NCI-H1417 (cell line): ENCODE data around the gene PHYHIPL.
"Not testable (repeated sequence)": the region's sequence is repeated elsewhere in the genome, so short reads cannot be mapped to it uniquely, and the experiment has no call there.

Source experiments
- DNase-seq, 3 experiments: peaks; one replicate each; lab custom pipeline; 2025; lab: John Stamatoyannopoulos, UW

Gene PHYHIPL

GRCh38 chr10:59190332-59190731, 13.9 kb downstream of the PHYHIPL start:
- no peak for DNase-seq

DNA sequence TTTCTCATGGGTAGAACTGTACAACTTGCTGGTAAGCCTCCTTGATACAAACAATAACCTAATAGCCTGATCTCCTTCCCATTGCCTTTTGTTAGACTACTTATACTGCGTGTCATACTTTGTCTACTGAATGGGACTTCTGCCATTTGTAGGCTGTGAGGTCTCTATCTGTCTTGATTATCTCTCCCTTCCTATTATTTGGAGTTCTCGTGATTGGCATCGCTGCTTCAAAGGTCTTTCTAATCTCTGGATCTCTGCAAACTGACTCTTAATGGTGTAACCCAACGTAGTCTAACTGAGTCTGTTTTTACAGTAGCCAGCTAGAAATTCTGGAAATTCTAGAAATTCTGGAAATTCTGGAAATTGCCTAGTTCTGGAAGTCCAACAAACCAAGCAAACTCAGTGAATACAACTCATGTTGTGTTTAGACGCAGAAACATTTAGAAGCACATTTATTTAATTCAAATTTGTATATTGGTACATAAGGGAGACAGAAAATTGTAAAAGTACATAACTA, 29.8 kb downstream of the PHYHIPL start:
- no peak for DNase-seq

DNA sequence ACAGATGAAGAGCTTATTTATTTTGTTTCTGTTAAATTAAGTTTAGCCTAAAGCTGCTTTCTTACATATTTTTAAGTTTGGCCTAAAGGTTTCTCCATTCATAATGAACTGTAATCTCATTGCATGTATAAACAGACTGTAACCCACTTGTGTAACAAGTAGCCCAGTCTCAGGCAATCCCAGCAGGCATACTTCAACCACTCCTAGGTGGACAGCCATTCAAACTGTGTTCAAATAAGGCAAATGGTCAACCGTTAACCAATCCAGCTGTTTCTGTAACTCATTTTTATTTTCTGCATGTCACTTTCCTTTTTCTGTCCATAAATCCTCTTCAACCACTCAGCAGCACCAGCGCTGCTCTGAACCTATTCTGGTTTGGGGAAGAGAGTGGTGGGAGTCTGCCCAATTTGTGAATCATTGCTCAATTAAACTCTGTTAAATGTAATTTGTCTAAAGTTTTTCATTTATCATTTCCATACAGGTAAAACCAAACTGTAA, 35.9 kb downstream of the PHYHIPL start:
- DNase-seq = no peak

- no peak for DNase-seq
Observed at GRCh38 chr10:59214160-59214559, 37.7 kb downstream of the PHYHIPL start.

GRCh38 chr10:59216178-59216869, 39.9 kb downstream of the PHYHIPL start:
- no peak for DNase-seq

GRCh38 chr10:59222788-59223187, 46.3 kb downstream of the PHYHIPL start:
- DNase-seq = no peak

GRCh38 chr10:59223597-59223996, 47.2 kb downstream of the PHYHIPL start:
- not testable (repeated sequence) for DNase-seq

DNA sequence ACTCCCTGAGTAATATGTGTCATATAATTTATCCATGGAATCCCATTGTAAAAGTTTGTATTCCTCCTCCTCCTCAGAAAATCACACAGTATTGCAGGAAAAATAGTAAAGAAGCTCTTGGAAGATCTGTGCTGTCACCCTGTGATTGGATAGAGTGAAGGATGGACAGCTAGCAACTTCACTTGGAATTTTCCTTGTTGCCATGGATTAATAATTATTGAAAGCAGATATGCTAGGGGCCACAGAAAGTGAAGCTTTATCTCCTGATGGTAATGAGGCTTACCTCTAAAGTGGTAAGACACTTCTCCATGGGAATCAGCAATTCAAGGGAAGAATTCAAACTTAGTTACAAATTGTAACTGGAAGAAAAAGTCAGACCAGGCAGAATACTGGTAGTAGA, 48.8 kb downstream of the PHYHIPL start:
- DNase-seq = no peak

GRCh38 chr10:59227136-59227673, 50.8 kb downstream of the PHYHIPL start:
- DNase-seq = peak in 2 of 3 experiments; percentile 2 to 6

GRCh38 chr10:59229441-59229840, 53.0 kb downstream of the PHYHIPL start:
- DNase-seq = no peak

- no peak for DNase-seq
Observed at GRCh38 chr10:59234194-59234593, 57.8 kb downstream of the PHYHIPL start.

- peak in 2 of 3 experiments; percentile 1 to 27 for DNase-seq
Observed at GRCh38 chr10:59234816-59235429, 58.5 kb downstream of the PHYHIPL start.

- no peak for DNase-seq
Observed at GRCh38 chr10:59236064-59236697, 59.7 kb downstream of the PHYHIPL start.

DNA sequence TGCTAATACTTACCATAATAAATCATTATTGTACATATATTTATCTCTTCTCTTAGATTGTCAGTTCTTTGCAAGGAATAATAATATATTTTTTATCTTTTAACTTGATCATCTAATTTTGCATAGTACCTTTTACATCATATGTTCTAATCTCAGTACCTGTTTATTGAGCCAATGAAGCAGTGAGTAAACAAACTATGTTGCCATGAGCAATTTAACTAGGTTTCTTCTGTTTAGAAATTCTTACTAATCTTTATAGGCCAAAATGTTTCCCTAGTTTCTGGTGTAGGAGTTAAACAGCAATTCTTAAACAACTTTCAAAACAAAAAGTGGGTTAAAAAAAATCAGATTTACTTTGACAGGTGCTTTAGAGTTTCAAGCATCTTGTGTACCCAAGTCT, 61.3 kb downstream of the PHYHIPL start:
- DNase-seq = no peak

DNA sequence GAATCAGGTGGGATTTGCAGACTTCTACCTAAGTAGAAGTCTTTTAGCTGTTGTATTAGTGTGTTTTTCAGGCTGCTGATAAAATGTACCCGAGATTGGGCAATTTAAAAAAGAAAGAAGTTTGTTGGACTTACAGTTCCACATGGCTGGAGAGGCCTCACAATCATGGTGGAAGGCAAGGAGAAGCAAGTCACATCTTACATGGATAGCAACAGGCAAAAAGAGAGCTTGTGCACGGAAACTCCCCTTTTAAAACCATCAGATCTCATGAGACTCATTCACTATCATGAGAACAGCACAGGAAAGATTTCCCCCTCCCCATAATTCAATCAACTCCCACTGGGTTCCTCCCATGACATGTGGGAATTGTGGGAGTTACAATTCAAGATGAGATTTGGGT, 62.7 kb downstream of the PHYHIPL start:
- DNase-seq = not testable (repeated sequence)

DNA sequence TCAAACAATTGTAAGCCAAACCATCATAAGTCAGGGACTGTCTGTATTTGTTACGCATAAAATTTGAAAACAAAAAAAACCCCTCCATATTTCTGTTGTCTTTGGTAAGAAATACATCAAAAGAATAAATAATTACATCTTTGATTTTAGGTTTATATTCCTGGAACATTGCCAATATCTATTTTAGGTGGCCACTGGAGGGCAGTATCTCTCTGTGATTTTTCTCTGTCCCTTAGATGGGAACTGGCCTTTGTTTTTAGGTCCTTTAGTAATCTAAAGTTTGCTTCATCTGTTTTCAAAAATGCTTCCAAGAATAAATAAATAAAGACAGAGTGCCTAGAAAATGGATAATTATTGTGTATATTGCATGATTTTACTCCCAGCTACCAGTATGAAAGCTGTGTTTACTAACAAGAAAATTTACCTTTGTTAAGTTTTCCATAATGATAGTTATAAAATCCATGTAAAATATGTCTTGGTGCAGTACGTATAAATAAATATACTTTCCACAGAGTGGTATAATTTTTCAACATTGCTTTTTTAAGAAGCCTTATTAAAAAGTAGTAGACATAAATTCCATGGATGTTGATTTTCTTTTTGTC, 64.2 kb downstream of the PHYHIPL start:
- DNase-seq = peak; percentile 10 to 62 (median 18)

DNA sequence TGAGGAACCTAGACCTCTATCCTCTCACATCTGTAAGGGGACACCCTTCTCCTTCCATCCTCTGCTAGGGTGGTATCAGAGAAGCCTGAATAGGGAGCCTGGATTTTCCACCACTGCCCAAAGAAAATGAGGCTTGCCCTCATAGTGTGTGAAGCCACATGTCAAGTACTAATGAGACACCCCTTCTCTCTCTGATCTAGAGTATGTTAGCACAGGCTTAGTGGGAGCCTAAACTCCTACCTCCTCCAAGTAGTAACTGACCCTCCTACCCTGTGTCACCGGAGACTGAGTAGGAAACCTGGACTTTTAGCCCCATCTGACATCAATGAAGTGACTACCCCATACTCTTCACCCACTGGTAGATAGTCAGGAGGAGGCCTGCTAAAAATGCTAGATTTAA, 65.6 kb downstream of the PHYHIPL start:
- no peak for DNase-seq

DNA sequence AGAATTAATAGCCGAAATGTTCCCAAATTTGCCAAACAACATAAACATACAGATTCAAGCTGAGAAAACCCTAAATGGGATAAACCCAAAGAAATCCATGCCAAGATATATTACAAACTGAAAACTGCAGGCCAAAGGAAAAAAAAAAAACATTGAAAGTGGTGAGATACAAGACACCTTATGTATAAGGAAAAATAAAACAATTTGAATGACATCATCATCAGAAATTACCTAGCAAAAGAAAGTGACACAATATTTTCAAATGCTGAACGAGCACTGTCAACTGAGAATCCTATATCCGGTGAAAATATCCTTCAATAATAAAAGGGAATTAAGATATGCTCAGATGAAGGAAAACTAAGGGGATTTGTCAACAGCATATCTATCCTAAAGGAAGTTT, 66.5 kb downstream of the PHYHIPL start:
- DNase-seq = no peak

- no peak for DNase-seq
Observed at GRCh38 chr10:59243611-59244195, 67.3 kb downstream of the PHYHIPL start.

- DNase-seq = no peak
Observed at GRCh38 chr10:59244871-59245270, 68.4 kb downstream of the PHYHIPL start.

DNA sequence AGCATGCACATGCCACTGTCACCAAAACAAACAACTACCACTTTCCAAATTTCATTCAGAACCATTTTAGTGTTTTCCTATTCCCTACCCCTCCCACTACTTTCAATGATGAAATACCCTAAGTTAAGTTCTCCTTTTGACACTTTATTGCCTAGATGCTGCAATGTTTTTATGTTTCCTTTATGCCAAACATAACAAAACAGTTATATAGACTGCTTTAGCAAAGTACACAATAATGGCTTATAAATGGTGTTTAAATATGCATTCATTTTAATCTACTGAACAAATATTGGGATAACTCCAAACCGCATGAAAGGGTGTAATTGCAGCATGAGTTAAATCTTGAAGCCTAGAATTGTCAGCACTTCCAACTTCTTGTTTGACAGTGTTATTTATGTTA, 69.2 kb downstream of the PHYHIPL start:
- peak in 1 of 3 experiments; percentile 33 for DNase-seq

DNA sequence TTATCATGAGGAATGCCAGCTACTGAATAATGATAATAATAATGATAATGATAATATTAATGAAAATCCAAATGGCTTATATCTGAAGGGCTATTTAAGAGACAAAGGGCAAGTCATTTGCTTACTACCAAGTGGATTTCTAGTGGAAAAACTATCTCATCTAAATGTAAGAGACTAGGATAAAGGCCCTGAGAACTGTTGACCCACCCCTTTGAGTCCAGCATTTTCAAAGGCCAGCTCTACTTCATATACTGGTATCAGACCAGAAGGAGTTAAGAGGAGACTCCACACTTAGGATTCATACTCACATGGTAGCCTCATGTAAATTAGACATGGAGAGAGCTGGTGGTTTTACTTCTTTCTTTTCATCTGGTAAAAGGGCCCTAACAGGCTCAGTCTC, 76.0 kb downstream of the PHYHIPL start:
- DNase-seq = no peak
